BJ (cell line): ENCODE results near the gene DNMT3A. TPM values are rescaled to one million over a fixed set of nuclear protein-coding genes. Genes with fewer than 3 reads are reported as not detected.
"Not testable (repeated sequence)": the region's sequence is repeated elsewhere in the genome, so short reads cannot be mapped to it uniquely, and the experiment has no call there.

Experiments used
- CTCF ChIA-PET: fragments of 350-600 bp; formaldehyde crosslinking; extraction: SDS; loops from one replicate; lab custom pipeline; 2021; ENCODE audit warnings: antibody characterized with exemption, inconsistent platforms; lab: Yijun Ruan, JAX
- POLR2A ChIA-PET: fragments of 300-600 bp; sonication (Branson Sonifier 250); formaldehyde crosslinking; extraction: SDS; loops from one replicate; lab custom pipeline; 2021; ENCODE audit warnings: antibody characterized with exemption; lab: Charles Lee
- DNase-seq: peaks from one replicate; pipeline ENCODE4 v3.0.0-alpha.2; 2011; ENCODE audit warnings: low read depth
- H3K27me3 ChIP-seq: 2 replicates; pipeline ENCODE4 v1.6.0; 2011; ENCODE audit warnings: low read length; ENCODE audit not compliant: control insufficient read depth, insufficient read depth
- H3K36me3 ChIP-seq: 2 replicates; pipeline ENCODE4 v1.5.1; 2011; ENCODE audit warnings: low read length; ENCODE audit not compliant: control insufficient read depth, insufficient read depth
- H3K4me3 ChIP-seq: 2 replicates; pipeline ENCODE4 v1.5.1; 2011; ENCODE audit warnings: low read depth, mild to moderate bottlenecking, control low read depth, low read length
- polyA plus RNA-seq: library from polyadenylated mRNA; depleted of rRNA; stranded (reverse); fragments of >200 nt; gene quantifications from 2 replicates; pipeline ENCODE4 v1.2.3, GENCODE V29; 2011
- TF ChIP-seq, protein P1 (sequence below): IDR thresholded peaks from 2 replicates; pipeline ENCODE4 v1.5.1; 2011; ENCODE audit warnings: low read depth, mild to moderate bottlenecking, control low read depth, inconsistent platforms, low read length, moderate library complexity; ENCODE audit not compliant: insufficient read depth

The DNMT3A gene
- polyA plus RNA-seq, 1 experiment: 3.0 TPM

DNA sequence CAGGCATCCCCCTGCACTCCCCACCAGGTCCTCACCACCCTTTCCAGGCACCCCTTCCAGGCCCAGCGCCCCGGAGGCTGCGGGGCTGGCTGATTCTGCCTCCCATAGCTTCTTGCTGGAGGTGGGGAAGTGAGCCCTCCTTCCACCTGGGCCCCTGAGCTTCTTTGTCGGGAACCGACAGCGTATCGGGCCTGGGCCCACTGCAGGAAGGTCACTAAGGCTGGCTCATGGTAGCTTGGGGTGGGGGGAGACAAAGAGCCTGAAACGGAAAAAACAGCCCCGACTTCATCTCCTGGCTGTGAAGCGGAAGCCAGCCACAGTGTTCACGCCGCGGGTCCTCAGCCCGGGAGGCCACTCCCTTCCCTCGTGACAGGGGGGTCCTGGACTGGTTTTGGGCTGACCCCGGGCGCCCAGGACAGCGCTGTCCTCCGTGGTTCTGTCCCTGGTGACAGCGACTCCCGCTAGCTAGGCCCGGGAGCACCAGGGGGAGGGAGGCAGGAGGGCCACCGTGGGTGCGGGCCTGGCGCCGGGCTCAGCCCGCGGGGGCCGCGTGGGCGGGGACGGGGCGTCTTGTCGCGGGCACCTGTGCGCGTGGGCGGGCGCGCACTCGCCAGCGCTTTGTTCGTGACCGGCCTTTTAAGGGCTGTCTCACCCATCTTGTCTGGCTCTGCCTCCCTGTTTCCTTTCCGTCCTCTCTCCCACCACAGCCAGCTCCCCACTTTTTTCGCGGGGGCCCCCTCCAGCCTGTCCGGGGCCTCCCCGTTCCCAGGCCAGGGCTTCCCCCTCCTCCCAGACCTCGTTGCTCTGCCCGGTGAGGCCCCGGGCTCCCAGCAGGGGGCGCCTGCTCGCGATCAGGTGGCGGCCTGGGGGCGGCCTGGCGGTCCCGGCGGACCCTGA lies 64.9 kb downstream of the DNMT3A start:
- POLR2A ChIA-PET: no interaction called here

DNA sequence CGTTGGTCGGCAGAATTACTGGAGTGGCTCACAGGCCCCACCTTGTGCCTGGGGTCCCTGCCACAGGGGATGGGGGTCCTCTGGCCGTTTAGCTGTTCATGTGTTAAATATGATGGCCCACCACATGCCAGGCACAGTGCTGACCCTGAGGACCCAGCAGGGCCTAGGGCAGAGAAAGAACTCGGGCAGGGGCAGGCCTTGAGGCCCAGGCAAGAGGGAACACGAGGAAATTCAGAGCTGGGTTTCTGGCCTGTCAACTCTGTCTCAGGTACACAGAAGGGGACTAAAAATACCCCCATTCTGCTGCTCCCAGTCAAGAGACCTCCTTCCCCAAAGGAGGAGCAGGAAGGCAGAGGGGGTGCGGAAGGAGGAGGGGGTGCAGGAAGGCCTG lies 66.2 kb downstream of the DNMT3A start:
- Histone ChIP-seq H3K4me3 (no peak overlapping the region), H3K27me3 (no peaks in the 10 kb centered on the region), H3K36me3 (no peaks in the 10 kb centered on the region; the same call in 1 of the 2 replicates)
- POLR2A ChIA-PET: no interaction called here
- CTCF ChIA-PET: interaction anchor here (0.7 kb wide), 1 partner anchor 36 kb away, joined by 3 read pairs; no protein-coding TSS in a partner anchor
- TF ChIP-seq, protein P1, sequence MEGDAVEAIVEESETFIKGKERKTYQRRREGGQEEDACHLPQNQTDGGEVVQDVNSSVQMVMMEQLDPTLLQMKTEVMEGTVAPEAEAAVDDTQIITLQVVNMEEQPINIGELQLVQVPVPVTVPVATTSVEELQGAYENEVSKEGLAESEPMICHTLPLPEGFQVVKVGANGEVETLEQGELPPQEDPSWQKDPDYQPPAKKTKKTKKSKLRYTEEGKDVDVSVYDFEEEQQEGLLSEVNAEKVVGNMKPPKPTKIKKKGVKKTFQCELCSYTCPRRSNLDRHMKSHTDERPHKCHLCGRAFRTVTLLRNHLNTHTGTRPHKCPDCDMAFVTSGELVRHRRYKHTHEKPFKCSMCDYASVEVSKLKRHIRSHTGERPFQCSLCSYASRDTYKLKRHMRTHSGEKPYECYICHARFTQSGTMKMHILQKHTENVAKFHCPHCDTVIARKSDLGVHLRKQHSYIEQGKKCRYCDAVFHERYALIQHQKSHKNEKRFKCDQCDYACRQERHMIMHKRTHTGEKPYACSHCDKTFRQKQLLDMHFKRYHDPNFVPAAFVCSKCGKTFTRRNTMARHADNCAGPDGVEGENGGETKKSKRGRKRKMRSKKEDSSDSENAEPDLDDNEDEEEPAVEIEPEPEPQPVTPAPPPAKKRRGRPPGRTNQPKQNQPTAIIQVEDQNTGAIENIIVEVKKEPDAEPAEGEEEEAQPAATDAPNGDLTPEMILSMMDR: no peak
- no peak for DNase-seq

More for the DNA sequence above, 64.9 kb downstream of the DNMT3A start:
- Histone ChIP-seq H3K4me3 (no peak overlapping the region), H3K27me3 (no peaks in the 10 kb centered on the region), H3K36me3 (peaks cover under 1% of the 10 kb centered on the region)
- TF ChIP-seq, protein P1: peak; percentile 61
- no peak for DNase-seq
- CTCF ChIA-PET: interaction anchor here (0.6 to 2.0 kb wide), 10 partner anchors 10 to 1710 kb away, joined by 3 to 10 read pairs (median 4); no protein-coding TSS in a partner anchor

DNA sequence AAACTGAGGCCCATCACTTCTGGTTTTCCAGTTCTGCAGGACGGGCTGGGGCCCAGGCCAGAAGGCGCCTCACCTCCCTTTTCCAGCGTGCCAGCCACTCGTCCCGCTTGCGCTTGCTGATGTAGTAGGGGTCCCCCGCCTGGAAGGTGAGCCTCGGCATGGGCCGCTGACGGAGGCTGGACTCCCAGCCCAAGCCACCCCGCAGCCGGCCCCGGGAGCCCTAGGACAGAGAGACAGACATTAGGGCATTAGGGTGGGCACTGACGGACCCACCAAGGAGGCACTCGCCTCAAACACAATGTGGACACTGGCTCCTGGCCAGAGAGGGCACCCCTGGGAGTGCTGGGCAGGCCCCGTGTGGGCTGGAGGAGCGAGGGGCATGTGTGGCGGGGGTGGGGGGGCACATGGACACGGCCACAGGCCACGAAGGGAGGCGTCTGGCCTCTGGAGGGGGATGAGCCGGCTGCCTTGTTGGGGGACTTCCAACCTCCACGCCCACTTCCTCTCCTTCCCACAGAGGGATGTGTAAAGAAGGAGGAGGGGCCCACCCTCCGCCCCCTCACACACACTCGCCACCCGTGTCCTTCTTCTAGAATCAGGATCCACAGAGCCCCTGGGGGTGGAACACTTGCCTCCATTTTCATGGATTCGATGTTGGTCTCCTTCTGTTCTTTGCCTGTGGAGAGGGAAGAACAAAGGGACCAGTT lies 66.7 kb downstream of the DNMT3A start:
- TF ChIP-seq, protein P1: no peak
- no peaks in the 10 kb centered on the region for H3K27me3 ChIP-seq
- POLR2A ChIA-PET: no interaction called here
- CTCF ChIA-PET: no interaction called here
- H3K36me3 ChIP-seq: no peaks in the 10 kb centered on the region; the same call in 1 of the 2 replicates
- DNase-seq: no peak
- no peak overlapping the region for H3K4me3 ChIP-seq

DNA sequence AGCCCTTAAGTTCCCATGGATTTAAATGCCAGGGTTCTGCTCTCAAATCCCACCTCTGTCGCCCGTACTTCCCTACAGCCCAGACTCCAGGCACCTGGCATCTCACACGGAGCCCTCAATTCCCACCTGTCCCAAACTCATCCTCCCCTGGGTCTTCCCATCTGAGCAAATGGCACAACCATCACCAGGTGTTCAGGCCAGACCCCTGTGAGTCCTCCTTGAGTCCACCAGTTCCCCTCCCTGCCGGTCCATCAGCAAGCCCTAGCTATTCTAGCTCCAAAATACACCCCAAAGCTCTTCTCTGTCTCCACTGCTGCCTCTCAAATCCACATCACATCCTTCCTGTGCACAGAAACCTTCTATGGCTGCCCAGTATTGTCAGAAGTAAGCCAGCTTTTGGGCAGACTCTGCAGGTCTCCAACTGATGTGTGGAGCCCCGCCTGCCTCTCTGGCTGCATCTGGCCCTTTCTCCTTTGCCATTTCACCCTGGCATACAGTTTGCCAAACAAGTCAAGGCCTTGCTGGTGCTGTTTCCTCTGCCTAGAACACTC lies 67.7 kb downstream of the DNMT3A start:
- TF ChIP-seq, protein P1: no peak
- CTCF ChIA-PET: interaction anchor here (1.4 kb wide), 1 partner anchor 391 kb away, joined by 3 read pairs; no protein-coding TSS in a partner anchor
- Histone ChIP-seq H3K4me3 (no peak overlapping the region), H3K27me3 (no peaks in the 10 kb centered on the region), H3K36me3 (peaks cover 2% of the 10 kb centered on the region; the same call in 1 of the 2 replicates)
- POLR2A ChIA-PET: no interaction called here
- DNase-seq: no peak

- H3K36me3 ChIP-seq, DNase-seq, POLR2A ChIA-PET, H3K4me3 ChIP-seq, H3K27me3 ChIP-seq: not testable (repeated sequence)
- CTCF ChIA-PET: interaction anchor here (1.4 kb wide), 1 partner anchor 392 kb away, joined by 3 read pairs; no protein-coding TSS in a partner anchor
These were observed 69.0 kb downstream of the DNMT3A start for GRCh38 chr2:25272705-25273104.
